HL-60 (cell line): Measurements from ENCODE around the gene SPAG17.

Source experiments
- GABPA ChIP-seq: IDR thresholded peaks from 2 replicates; pipeline ENCODE4 v1.6.1; 2012; ENCODE audit warnings: low read depth
- POLR2AphosphoS5 ChIP-seq: IDR thresholded peaks from 2 replicates; pipeline ENCODE4 v1.6.1; 2012; ENCODE audit warnings: low read depth
- TF ChIP-seq, protein P1 (sequence below): IDR thresholded peaks from one replicate; pipeline ENCODE4 v1.5.1; 2011; ENCODE audit warnings: low read length, control low read depth, inconsistent platforms; ENCODE audit not compliant: insufficient read depth
- TF ChIP-seq, protein P2 (sequence below): IDR thresholded peaks from 2 replicates; pipeline ENCODE4 v1.6.1; 2012; ENCODE audit warnings: low read depth; ENCODE audit not compliant: insufficient replicate concordance

DNA sequence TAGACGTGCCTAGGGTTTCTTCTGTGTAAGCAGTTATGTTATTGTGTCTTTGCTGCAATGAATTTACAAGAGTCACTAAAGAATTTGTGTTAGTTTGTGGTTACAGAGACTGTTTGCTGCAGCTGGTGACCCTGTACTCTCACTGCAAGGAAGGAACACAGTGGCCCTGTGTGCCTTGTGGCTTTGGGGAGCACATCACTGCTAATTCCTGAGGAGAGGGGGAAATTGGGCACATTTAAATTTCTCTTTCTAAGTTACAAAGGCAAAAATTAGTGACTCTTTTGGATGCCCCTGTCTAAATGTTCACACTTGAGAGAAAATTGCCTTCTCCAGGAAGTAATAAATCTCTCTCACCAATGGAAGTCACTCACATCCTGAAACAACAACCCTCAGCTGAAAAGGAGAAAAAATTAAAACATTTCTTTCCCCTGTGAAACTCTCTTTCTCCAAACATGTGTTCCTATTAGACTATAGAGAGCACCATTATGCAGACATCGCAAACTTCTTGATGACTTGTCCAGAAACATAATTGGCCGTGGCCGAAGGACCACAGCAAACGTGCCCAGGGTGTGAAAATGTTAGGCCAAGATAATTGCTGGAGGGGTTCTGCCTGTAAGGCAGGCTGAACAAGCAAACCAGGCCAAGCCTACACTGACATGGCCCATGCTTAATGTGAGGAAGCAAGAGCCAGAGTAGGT lies 32.3 kb upstream of the SPAG17 start:
- TF ChIP-seq, protein P1, sequence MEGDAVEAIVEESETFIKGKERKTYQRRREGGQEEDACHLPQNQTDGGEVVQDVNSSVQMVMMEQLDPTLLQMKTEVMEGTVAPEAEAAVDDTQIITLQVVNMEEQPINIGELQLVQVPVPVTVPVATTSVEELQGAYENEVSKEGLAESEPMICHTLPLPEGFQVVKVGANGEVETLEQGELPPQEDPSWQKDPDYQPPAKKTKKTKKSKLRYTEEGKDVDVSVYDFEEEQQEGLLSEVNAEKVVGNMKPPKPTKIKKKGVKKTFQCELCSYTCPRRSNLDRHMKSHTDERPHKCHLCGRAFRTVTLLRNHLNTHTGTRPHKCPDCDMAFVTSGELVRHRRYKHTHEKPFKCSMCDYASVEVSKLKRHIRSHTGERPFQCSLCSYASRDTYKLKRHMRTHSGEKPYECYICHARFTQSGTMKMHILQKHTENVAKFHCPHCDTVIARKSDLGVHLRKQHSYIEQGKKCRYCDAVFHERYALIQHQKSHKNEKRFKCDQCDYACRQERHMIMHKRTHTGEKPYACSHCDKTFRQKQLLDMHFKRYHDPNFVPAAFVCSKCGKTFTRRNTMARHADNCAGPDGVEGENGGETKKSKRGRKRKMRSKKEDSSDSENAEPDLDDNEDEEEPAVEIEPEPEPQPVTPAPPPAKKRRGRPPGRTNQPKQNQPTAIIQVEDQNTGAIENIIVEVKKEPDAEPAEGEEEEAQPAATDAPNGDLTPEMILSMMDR = no peak
- TF ChIP-seq, protein P2, sequence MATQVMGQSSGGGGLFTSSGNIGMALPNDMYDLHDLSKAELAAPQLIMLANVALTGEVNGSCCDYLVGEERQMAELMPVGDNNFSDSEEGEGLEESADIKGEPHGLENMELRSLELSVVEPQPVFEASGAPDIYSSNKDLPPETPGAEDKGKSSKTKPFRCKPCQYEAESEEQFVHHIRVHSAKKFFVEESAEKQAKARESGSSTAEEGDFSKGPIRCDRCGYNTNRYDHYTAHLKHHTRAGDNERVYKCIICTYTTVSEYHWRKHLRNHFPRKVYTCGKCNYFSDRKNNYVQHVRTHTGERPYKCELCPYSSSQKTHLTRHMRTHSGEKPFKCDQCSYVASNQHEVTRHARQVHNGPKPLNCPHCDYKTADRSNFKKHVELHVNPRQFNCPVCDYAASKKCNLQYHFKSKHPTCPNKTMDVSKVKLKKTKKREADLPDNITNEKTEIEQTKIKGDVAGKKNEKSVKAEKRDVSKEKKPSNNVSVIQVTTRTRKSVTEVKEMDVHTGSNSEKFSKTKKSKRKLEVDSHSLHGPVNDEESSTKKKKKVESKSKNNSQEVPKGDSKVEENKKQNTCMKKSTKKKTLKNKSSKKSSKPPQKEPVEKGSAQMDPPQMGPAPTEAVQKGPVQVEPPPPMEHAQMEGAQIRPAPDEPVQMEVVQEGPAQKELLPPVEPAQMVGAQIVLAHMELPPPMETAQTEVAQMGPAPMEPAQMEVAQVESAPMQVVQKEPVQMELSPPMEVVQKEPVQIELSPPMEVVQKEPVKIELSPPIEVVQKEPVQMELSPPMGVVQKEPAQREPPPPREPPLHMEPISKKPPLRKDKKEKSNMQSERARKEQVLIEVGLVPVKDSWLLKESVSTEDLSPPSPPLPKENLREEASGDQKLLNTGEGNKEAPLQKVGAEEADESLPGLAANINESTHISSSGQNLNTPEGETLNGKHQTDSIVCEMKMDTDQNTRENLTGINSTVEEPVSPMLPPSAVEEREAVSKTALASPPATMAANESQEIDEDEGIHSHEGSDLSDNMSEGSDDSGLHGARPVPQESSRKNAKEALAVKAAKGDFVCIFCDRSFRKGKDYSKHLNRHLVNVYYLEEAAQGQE = no peak
- no peak for TF ChIP-seq POLR2AphosphoS5
- TF ChIP-seq GABPA = no peak
